BE2C (cell line): ENCODE measurements around the gene ADM.

Experiments used
- DNase-seq: peaks from one replicate; pipeline ENCODE4 v3.0.0-alpha.2; 2020
- H3K27me3 ChIP-seq: fragments of 250-450 bp; sonication (Bioruptor Pico); 2 replicates; pipeline ENCODE4 v1.5.1; 2020; ENCODE audit warnings: mild to moderate bottlenecking
- H3K36me3 ChIP-seq: fragments of 250-450 bp; sonication (Bioruptor Pico); 2 replicates; pipeline ENCODE4 v1.5.1; 2020; ENCODE audit warnings: mild to moderate bottlenecking
- H3K4me1 ChIP-seq: fragments of 250-450 bp; sonication (Bioruptor Pico); 2 replicates; pipeline ENCODE4 v1.5.1; 2020
- H3K4me3 ChIP-seq: 2 replicates; pipeline ENCODE4 v1.5.1; 2011; ENCODE audit warnings: low read depth, low read length
- H3K9me3 ChIP-seq: fragments of 250-450 bp; sonication (Bioruptor Pico); 2 replicates; pipeline ENCODE4 v1.5.1; 2020
- TF ChIP-seq, protein P1 (sequence below): IDR thresholded peaks from 2 replicates; pipeline ENCODE4 v1.5.1; 2012; ENCODE audit warnings: mild to moderate bottlenecking, low read depth, low read length

ADM gene

DNA sequence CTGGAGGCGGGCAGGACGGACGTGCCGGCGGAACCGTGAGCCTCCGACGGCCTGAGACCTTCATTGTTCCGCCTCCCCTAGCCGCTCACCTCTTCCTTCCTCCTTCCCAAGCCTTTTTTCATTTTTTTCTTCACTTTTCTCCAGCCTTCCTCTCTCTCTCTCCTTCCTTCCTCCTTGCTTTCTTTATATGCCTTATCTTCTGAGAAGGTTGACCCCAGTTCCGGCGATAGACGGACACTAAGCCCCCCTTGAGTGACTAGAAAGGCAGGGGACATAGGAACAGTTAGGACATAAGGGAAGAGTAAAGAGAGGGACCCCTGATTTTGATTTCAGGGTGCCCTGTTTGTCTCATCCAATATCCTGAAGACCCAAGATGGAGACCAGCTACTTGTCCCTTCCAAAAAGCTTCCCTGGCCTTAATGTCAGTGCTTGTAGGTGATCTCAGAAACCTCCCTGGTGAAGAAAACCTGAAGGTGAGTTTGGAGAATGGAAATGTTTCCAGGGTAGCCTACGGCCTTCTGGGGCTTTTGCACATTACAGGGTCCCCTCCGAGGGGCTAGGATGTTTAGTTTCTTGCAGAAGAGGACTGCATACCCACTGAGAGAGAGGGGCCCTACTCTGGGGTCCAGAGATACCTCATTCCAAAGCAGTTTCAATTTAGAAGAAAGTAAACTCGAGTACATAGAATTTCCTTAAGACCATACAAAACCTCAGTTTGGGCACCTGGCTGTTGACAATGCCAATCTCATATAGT lies 3.5 kb downstream of the ADM start:
- no peaks in the 10 kb centered on the region for H3K4me1 ChIP-seq
- no peaks in the 10 kb centered on the region for H3K36me3 ChIP-seq
- TF ChIP-seq, protein P1, sequence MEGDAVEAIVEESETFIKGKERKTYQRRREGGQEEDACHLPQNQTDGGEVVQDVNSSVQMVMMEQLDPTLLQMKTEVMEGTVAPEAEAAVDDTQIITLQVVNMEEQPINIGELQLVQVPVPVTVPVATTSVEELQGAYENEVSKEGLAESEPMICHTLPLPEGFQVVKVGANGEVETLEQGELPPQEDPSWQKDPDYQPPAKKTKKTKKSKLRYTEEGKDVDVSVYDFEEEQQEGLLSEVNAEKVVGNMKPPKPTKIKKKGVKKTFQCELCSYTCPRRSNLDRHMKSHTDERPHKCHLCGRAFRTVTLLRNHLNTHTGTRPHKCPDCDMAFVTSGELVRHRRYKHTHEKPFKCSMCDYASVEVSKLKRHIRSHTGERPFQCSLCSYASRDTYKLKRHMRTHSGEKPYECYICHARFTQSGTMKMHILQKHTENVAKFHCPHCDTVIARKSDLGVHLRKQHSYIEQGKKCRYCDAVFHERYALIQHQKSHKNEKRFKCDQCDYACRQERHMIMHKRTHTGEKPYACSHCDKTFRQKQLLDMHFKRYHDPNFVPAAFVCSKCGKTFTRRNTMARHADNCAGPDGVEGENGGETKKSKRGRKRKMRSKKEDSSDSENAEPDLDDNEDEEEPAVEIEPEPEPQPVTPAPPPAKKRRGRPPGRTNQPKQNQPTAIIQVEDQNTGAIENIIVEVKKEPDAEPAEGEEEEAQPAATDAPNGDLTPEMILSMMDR = no peak
- H3K9me3 ChIP-seq = no peaks in the 10 kb centered on the region
- no peaks in the 10 kb centered on the region; the same call in 1 of the 2 replicates for H3K27me3 ChIP-seq
- H3K4me3 ChIP-seq = peak overlapping the region; percentile 74
- DNase-seq = no peak

DNA sequence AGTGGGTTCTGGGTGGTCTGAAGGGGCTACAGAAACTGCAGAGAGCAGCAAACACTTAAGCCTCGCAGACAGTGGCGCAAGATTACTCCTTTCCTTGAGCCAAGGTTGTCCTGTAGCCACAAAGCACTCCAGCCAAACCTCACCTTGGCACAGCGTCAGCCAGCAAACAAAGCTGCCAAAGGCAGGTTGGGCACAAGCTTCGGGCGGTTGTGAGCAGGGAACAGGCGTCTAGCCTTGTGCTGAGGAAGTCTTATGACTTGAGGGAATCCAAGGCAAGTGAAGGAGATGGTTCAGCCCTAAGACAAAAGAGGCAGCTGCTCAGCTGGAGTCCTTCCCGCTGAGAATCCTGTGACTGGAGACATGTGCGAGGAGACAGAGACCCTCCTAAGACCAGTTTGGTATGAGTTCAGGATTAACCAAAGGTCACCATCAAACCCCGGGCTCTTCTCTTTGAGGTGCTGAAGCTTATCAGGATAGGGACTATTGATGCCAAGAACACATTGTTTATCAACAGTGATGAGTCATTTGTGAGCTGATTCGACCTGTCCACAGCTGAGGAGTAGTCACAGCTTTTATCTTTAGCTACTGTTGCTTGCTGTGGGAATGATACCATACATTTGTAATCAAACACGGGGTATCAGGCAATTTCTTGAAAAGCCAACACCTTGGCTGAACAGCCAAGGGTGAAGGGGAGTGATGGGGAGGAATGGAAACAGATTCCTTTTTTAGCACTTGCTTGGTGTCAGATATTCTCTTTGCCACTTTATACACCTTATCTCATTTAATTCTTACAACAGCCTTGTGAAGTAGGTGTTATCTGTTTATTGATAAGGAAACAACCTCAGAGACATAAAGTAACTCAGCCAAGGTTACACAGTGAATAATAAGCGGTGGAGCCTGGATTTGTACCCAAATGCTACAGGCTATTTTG lies 4.6 kb downstream of the ADM start:
- Histone ChIP-seq H3K27me3 (no peaks in the 10 kb centered on the region), H3K4me3 (no peak overlapping the region), H3K36me3 (no peaks in the 10 kb centered on the region), H3K4me1 (no peaks in the 10 kb centered on the region), H3K9me3 (no peaks in the 10 kb centered on the region)
- DNase-seq = no peak
- TF ChIP-seq, protein P1 = no peak

DNA sequence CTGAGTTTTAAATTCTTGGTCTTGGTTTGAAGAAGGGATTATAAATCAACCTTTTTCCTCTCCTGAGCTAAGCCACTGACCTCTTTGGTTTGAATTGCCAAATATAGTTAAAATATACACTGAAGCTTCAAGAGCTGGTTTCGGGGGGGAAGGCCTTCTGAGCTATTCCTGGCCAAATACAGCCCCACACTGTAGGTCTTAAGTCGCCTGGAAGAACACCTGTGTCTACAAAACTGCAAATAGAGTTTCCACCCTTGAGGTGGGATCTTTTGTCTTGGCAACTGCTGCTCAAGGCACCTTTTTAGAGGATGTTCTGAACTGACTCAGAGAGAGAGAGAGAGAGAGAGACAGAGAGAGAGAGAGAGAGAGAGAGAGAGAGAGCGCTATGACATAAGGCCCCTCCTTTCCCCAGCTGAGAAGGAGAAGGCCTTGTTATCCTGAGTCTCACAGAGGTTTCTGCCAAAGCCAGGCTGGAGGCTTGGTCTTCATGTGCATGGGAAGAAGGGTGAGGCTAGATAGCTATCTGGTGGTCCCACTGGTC lies 5.5 kb downstream of the ADM start:
- Histone ChIP-seq H3K27me3 (no peaks in the 10 kb centered on the region), H3K9me3 (no peaks in the 10 kb centered on the region), H3K36me3 (no peaks in the 10 kb centered on the region), H3K4me1 (no peaks in the 10 kb centered on the region), H3K4me3 (no peak overlapping the region)
- TF ChIP-seq, protein P1 = no peak
- no peak for DNase-seq

DNA sequence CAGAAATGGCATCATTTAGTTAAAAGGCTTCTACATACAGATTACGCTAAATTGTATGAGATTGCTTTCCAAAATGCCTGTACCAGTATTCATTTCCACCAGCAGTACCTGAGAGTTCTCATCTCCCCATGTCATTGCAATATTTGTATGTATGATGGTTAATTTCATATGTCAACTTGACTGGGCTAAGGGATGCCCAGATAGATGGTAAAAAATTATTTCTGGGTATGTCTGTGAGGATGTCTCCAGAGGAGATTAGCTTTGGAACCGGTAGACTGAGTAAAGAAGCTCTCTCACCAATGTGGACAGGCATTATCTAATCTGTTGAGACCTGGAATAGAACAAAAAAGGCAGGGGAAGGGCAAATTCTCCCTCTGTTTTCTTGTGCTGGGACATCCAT lies 6.9 kb downstream of the ADM start:
- TF ChIP-seq, protein P1 = no peak
- Histone ChIP-seq H3K27me3 (no peaks in the 10 kb centered on the region), H3K4me1 (no peaks in the 10 kb centered on the region), H3K36me3 (no peaks in the 10 kb centered on the region), H3K9me3 (no peaks in the 10 kb centered on the region), H3K4me3 (no peak overlapping the region)
- no peak for DNase-seq

DNA sequence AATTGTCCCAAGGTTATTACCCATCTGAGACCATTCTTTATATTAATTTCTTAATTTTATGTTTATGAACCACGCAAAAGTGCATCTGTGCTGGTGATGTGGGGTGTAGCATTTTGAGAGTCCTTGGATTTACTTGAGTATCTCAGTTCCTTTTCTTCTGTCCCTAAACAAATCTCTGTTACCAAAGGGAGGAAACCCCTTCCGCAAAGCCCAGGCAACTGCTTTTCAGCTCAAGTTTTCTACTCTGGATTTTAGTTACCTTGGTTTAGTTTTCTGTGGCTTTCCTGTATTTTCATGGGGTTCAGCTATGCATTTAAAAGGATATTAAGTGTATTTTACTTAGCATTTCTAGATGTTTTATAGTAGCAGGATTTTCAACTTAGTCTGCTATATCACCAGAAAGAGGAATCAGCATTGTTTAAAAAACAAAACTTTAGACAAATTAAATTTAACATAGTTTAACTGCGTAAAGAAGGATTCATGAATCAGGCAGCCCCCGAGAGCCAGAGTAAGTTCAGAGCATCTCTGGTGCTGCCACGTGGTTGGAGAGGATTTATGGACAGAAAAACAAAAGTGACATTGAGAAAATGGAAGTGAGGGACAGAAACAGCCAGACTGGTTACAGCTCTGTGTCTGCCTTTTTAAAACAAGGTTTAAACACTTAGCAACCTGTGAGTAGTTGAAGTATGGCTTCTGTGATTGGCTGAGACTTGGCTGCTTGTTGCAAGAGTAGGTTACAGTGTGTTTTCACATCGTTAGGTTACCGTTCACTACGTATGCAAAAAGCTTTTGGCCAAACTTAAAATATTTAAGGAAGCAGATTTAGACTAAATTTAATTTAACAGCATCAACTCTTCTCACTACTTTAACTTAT lies 9.6 kb downstream of the ADM start:
- Histone ChIP-seq H3K9me3 (no peaks in the 10 kb centered on the region), H3K4me1 (peaks cover under 1% of the 10 kb centered on the region; the same call in 1 of the 2 replicates), H3K27me3 (no peaks in the 10 kb centered on the region), H3K36me3 (no peaks in the 10 kb centered on the region), H3K4me3 (no peak overlapping the region)
- TF ChIP-seq, protein P1 = no peak
- DNase-seq = no peak
